VCaP (cell line): ENCODE data around the gene TJP1.
"Not testable (repeated sequence)": the region's sequence is repeated elsewhere in the genome, so short reads cannot be mapped to it uniquely, and the experiment has no call there.

Source experiments
- H3K27ac ChIP-seq: fragments of 450-650 bp; 2 replicates; pipeline ENCODE4 v1.5.1; 2017
- TF ChIP-seq, protein P1 (sequence below): fragments of 450-650 bp; conservative IDR thresholded peaks from 2 replicates; pipeline ENCODE4 v1.5.1; 2017; ENCODE audit warnings: mild to moderate bottlenecking, moderate library complexity

Gene TJP1

DNA sequence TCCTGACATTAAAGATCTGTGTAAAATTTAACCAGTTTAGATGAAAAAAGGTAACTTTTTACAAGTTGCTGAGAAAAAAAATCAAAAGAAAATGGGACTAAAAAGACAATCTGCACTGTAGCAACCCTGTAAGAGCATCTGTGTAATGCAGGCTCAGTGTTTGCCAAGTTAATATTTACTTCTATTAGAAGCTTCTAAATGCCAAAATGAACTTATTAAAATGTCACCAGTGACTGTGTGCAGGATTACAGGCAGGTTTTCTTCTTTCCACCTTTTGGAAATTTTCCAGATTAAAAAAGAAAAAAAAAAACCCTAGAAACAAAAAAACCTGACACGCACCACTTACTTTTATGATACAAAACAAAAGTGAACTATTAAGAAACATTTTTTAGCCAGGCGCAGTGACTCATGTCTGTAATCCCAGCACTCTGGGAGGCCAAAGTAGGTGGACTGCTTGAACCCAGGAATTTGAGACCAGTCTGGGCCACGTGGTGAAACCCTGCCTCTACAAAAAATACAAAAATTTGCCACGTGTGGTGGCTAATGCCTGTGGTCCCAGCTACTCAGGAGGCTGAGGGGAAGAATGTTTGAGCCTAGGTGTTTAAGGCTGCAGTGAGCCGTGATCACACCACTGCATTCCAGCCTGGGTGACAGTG lies 87.2 kb downstream of the TJP1 start:
- H3K27ac ChIP-seq: peak overlapping the region; percentile 82
- TF ChIP-seq, protein P1, sequence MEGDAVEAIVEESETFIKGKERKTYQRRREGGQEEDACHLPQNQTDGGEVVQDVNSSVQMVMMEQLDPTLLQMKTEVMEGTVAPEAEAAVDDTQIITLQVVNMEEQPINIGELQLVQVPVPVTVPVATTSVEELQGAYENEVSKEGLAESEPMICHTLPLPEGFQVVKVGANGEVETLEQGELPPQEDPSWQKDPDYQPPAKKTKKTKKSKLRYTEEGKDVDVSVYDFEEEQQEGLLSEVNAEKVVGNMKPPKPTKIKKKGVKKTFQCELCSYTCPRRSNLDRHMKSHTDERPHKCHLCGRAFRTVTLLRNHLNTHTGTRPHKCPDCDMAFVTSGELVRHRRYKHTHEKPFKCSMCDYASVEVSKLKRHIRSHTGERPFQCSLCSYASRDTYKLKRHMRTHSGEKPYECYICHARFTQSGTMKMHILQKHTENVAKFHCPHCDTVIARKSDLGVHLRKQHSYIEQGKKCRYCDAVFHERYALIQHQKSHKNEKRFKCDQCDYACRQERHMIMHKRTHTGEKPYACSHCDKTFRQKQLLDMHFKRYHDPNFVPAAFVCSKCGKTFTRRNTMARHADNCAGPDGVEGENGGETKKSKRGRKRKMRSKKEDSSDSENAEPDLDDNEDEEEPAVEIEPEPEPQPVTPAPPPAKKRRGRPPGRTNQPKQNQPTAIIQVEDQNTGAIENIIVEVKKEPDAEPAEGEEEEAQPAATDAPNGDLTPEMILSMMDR: no peak

DNA sequence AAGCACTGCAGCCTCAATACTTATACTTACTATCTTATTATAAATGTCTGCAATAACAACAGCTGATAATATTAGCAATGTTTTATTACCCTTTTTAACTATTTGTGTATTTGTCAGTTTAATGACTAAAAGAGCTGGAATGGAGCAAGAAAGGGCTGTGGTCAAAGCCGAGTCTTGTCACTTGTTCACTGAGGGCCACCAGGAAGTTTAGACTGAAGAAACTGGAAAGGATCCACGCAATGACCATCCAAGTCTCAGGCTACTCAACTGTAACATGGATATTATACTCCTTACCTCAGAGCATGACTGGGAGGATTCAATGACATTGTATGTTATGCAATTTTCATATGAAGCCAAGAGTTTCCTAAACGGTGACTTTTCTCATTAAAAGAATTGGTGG lies 90.4 kb downstream of the TJP1 start:
- TF ChIP-seq, protein P1: no peak
- H3K27ac ChIP-seq: peak overlapping the region; percentile 15; the same call in 1 of the 2 replicates

DNA sequence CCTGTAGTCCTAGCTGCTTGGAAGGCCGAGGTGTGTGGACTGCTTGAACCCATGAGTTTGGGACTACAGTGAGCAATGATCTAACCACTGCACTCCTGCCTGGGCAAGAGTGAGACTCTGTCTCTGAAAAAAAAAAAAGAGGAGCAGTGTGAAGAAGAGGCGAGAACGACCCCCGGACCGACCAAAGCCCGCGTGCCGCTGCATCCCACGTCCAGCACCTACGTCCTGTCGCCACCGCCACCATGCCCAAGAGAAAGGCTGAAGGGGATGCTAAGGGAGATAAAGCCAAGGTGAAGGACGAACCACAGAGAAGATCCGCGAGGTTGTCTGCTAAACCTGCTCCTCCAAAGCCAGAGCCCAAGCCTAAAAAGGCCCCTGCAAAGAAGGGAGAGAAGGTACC lies 91.8 kb downstream of the TJP1 start:
- not testable (repeated sequence) for H3K27ac ChIP-seq

DNA sequence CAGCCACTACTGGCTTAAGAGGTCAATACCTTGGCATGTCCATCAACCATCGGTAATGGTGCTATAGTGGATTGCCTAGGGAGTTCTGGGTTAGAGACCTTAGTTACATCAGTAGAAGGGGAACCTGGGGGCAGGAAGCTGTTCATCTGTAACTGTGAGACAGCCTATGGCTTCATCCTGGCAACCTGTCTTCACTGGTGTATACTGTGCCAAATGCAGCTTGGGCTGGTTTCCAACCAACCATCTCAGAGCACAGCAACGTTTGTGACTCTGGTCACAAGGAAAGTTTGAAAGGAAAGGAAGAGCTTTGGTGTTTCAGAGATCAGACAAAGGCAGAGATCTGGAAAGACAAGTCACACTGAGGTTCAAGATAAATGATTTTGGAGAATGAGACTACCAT lies 93.8 kb downstream of the TJP1 start:
- H3K27ac ChIP-seq: no peak overlapping the region
- TF ChIP-seq, protein P1: no peak

DNA sequence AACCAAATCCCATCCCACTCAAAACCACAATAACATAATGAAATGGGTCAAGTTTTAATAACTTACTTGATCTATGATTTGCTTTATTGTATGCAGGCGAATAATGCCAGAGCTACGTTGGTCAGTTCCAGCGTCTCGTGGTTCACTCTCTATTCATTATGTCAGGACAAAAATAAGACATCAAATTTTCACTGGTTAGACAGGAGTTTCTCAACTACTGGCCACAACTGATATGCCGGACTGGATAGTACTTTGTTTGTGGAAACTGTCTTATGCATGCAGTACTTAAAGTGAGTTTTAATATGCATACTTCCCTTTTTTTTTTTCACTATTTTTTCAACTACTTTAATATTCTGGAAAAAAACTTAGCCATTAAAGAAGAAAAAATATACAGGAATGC lies 94.4 kb downstream of the TJP1 start:
- peak overlapping the region; percentile 66; the same call in 1 of the 2 replicates for H3K27ac ChIP-seq
- TF ChIP-seq, protein P1: no peak

DNA sequence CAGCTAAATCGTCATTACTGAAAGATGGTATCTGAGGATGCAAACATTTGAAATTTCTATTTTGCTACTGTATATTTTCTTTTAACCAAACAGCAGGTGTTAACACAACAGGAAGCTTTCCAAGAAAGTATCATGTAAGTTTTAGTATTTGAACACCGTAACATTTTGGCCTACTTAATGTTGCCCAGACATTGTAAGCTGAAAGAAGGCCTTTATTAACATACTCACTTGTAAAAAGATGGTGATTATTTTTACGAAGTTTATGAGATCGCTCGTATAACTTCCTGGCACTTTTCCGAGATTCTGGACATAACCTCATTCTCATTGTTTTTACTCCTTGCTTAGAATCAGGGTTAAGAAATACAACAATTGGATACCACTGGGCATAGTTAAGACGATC lies 95.7 kb downstream of the TJP1 start:
- H3K27ac ChIP-seq: peak overlapping the region; percentile 66
- TF ChIP-seq, protein P1: no peak

DNA sequence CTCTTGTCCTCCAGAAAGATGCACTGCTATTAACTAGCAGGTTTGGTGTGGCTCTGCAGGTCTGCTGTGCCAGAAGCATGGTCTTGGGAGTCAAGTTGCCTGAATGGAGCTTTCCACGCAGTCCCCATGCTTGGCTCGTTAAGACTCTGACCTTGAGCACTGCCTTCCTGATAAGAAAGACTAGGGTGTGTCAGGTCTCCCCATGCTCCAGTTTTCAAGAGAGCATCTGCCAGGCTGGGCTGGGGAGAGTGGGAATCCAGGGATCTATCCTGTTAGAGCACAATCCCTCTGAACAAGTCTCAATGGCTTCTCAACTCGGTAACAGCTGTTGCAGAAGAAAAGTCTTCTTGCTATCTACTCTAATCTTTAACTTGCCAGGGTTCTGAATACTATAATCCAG lies 98.2 kb downstream of the TJP1 start:
- no peak overlapping the region for H3K27ac ChIP-seq
- TF ChIP-seq, protein P1: no peak

DNA sequence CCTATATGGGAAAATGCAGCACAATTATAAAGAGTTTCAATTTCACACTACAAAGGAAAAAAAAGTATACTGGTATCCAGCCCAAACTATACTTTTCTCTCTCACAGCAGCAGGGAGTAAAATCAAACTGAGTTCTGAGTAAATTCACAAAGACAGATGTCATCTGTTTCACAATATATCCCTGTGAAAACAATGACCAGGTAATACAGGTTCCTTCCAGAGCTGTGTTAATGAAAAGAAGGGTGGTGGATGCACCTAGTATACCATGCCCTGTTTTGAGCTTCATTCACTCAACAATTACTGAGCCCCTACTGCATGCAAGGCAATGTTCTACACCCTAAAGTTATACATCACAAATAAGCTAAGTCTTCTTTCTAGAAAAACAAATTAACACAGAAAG lies 108.5 kb downstream of the TJP1 start:
- TF ChIP-seq, protein P1: no peak
- H3K27ac ChIP-seq: peak overlapping the region; percentile 61; the same call in 1 of the 2 replicates
